HEK293T (cell line): ENCODE data around the gene ATG7.

ENCODE experiments used
- ARNT ChIP-seq: fragments of 450-650 bp; IDR thresholded peaks from 2 replicates; pipeline ENCODE4 v1.6.1; 2017; ENCODE audit warnings: mild to moderate bottlenecking
- CTBP1 ChIP-seq: fragments of 450-650 bp; IDR thresholded peaks from 2 replicates; pipeline ENCODE4 v1.6.1; 2016; ENCODE audit warnings: borderline replicate concordance
- ELF4 ChIP-seq: fragments of 450-650 bp; IDR thresholded peaks from 2 replicates; pipeline ENCODE4 v1.6.1; 2017; ENCODE audit warnings: antibody characterized with exemption
- FOXA1 ChIP-seq: fragments of 450-650 bp; IDR thresholded peaks from 2 replicates; pipeline ENCODE4 v1.6.1; 2016; ENCODE audit warnings: mild to moderate bottlenecking
- FOXK2 ChIP-seq: fragments of 450-650 bp; IDR thresholded peaks from 2 replicates; pipeline ENCODE4 v1.6.1; 2016; ENCODE audit warnings: mild to moderate bottlenecking
- FOXM1 ChIP-seq: fragments of 450-650 bp; IDR thresholded peaks from 2 replicates; pipeline ENCODE4 v1.6.1; 2017; ENCODE audit warnings: mild to moderate bottlenecking, borderline replicate concordance
- NFRKB ChIP-seq: fragments of 450-650 bp; IDR thresholded peaks from 2 replicates; pipeline ENCODE4 v1.6.1; 2016; ENCODE audit warnings: mild to moderate bottlenecking, moderate library complexity
- SP1 ChIP-seq: fragments of 450-650 bp; IDR thresholded peaks from 2 replicates; pipeline ENCODE4 v1.6.1; 2017
- SUZ12 ChIP-seq: fragments of 450-650 bp; IDR thresholded peaks from 2 replicates; pipeline ENCODE4 v1.6.1; 2016; ENCODE audit warnings: mild to moderate bottlenecking
- ZNF384 ChIP-seq: fragments of 450-650 bp; IDR thresholded peaks from 2 replicates; pipeline ENCODE4 v1.6.1; 2016
- TF ChIP-seq, protein P1 (sequence below): fragments of 450-650 bp; IDR thresholded peaks from 2 replicates; pipeline ENCODE4 v1.6.1; 2016

DNA sequence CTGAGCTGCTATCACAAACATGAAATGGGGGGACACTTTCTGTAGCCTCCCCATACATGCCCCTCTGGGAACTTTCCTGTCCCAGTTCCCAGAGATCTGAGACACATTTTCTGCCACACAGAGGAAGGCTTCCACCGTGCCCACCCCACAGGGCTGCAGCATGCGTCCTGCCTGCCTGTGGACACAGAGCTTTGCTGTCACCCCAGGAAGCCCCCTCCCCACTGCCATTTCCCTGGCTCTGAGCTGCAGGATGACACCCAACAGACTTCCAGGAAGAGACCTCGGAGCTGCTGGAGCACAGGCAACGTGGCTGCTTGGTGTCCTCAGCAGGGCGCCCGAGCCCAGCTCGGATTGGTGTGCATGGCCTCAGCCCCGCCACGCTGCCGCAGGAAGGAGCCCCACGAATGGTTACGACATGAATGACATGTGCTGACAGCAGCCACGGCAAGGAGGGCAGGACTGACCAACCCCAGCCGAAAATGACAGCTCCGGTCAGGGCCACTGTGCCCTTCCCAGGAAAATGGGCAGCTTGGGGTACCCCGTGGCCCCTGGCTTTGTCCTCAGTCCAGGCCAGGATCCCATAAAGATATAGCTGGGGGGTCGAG, 290.2 kb downstream of the ATG7 start:
- TF ChIP-seq FOXK2 = no peak
- no peak for TF ChIP-seq CTBP1
- no peak for TF ChIP-seq FOXM1
- TF ChIP-seq NFRKB = no peak
- TF ChIP-seq ARNT = no peak
- no peak for TF ChIP-seq SUZ12
- TF ChIP-seq FOXA1 = no peak
- TF ChIP-seq, protein P1, sequence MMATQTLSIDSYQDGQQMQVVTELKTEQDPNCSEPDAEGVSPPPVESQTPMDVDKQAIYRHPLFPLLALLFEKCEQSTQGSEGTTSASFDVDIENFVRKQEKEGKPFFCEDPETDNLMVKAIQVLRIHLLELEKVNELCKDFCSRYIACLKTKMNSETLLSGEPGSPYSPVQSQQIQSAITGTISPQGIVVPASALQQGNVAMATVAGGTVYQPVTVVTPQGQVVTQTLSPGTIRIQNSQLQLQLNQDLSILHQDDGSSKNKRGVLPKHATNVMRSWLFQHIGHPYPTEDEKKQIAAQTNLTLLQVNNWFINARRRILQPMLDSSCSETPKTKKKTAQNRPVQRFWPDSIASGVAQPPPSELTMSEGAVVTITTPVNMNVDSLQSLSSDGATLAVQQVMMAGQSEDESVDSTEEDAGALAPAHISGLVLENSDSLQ = no peak
- no peak for TF ChIP-seq ELF4
- no peak for TF ChIP-seq SP1
- no peak for TF ChIP-seq ZNF384
